ENCODE results near the gene LONRF2.

DNA sequence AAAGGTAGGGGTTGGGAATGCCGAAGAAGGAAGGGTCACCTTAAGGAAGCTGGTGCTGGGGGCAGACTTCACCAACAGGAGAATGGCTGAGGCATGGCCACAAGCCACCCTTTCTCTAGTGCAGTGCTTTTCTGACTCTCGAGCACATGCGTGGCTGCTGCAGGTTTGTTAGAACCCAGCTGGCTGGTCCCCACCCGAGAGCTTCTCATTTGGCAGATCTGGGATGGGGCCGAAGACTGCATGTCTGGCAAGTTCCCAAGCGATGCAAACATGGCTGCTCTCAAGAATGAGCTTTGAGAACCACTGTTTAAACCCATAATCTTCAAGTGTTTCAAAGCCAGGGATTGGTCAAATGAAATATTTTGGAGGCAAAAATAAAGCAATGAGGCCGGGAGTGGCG, 63.2 kb downstream of the LONRF2 start:
- TF ChIP-seq EZH2 (IDR thresholded peaks at IDR 0.05; ENCODE audit: insufficient read depth, poor library complexity, severe bottlenecking) (no peak), EZH2phosphoT487 (IDR thresholded peaks at IDR 0.05; ENCODE audit: insufficient read depth, low read depth) (no peak)

Data from GM23248 (cell line).